Measurements from ENCODE around the gene COL15A1.

DNA sequence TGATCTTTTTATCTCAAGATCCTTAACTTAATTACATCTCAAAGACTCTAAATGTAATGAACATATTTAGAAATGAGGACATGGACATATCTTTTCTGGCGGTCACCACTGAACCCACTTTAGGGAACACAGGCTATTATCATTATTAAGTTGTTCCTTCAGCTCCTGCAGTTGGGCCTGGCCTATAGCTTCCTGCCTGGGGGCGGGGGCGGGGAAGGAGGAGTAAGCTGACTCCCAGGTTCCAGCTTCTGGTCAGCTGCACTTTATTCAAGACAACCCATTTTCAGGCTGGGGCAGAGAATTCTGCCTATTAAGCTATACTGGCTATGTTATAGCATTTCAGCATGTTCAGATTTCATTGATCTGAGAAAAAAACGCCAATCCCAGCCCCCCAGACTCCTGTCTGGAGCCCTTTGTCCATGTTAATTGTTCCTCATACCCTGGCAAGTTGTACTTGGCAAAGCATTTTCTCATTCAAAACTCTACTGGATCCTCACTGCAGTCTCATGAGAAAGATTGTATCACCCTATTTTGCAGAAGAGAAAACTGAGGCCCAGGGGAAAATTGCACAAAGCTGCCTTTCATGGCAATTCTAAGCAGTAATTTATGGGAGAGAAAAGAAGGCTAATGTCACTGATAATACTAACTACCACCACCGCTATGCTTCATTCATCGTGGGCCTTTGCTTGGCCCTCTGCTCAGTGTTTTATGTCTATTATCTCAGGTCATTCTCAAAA, 25.1 kb downstream of the COL15A1 start:
- TF ChIP-seq POLR2A (IDR thresholded peaks at IDR 0.05; ENCODE audit: low read length) = no peak
- no peak for TF ChIP-seq GATA1 (IDR thresholded peaks at IDR 0.05; ENCODE audit: low read depth, low read length)
